ENCODE data around the gene CFAP410. TPM values are rescaled to one million over a fixed set of nuclear protein-coding genes. Genes with fewer than 3 reads are reported as not detected.
"Not testable (repeated sequence)": the region's sequence is repeated elsewhere in the genome, so short reads cannot be mapped to it uniquely, and the experiment has no call there.

The CFAP410 gene
- total and polyA plus RNA-seq, 2 donors from 2014 or later: 23.3 to 45.3 TPM

DNA sequence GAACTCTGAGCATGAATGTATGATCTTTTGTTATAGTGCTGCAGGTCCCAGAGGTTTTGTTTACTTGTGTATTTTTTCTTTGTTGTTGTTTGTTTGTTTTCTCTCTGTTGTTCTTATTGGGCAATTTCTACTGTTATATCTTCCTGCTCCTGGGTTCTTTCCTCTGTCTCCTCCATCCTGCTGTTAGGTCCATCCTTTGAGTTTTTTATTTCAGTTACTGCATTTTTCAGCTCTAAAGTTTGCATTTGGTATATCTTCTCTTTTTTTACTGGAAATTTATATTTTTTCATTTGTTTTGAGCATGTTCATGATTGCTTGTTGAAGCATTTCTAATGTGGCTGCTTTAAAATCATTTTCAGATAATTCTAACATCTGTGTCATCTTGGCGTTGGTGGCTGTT is 24.1 kb upstream of the CFAP410 start:
- no peak overlapping the region for H3K9ac ChIP-seq (ENCODE audit: low read length in 3 of 3)
- H3K9me3 ChIP-seq (ENCODE audit: control insufficient read depth in 2 of 3, insufficient read depth in 1 of 3, low read length in 3 of 3): peaks cover 0 to 2% (median 0%) of the 10 kb centered on the region in 3 donors
- no peaks in the 10 kb centered on the region for H3K4me1 ChIP-seq (ENCODE audit: control insufficient read depth in 2 of 3, insufficient read depth in 2 of 3, low read depth in 1 of 3, low read length in 3 of 3)
- no peaks in the 10 kb centered on the region for H3K36me3 ChIP-seq (ENCODE audit: control insufficient read depth in 2 of 3, insufficient read depth in 3 of 3, low read length in 3 of 3)
- no peak for TF ChIP-seq CTCF (IDR thresholded peaks at IDR 0.05; ENCODE audit: borderline replicate concordance, extremely low read depth, insufficient read depth)
- DNase-seq (no peak), FAIRE-seq (no peak)
- intact Hi-C loops (cut with DNase I): no loop called here
- no peaks in the 10 kb centered on the region for H3K27me3 ChIP-seq (ENCODE audit: control insufficient read depth, insufficient read depth, low read length)
- H3K4me3 ChIP-seq (ENCODE audit: low read length in 3 of 3): no peak overlapping the region
- no peak overlapping the region for H3K27ac ChIP-seq (ENCODE audit: low read depth in 2 of 2, low read length in 2 of 2)

DNA sequence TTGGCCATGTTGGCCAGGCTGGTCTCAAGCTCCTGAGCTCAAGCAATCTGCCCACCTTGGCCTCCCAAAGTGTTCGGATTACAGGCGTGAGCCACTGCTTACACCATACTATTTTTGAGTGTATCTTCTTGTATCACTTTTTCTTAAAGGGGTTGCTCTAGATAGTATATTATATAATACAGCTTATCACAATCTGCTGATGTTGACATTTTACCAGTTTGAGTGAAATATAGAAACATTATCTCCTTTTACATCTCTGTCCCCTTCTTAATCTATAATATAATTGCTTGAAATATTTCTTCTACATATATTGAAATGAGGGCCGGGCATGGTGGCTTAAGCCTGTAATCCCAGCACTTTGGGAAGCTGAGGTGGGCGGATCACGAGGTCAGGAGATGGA is 22.7 kb upstream of the CFAP410 start:
- DNase-seq; H3K4me3 ChIP-seq (ENCODE audit: low read length in 3 of 3); FAIRE-seq; H3K27me3 ChIP-seq (ENCODE audit: control insufficient read depth, insufficient read depth, low read length); H3K4me1 ChIP-seq (ENCODE audit: control insufficient read depth in 2 of 3, insufficient read depth in 2 of 3, low read depth in 1 of 3, low read length in 3 of 3); H3K9ac ChIP-seq (ENCODE audit: low read length in 3 of 3); intact Hi-C loops (cut with DNase I); H3K36me3 ChIP-seq (ENCODE audit: control insufficient read depth in 2 of 3, insufficient read depth in 3 of 3, low read length in 3 of 3); H3K9me3 ChIP-seq (ENCODE audit: control insufficient read depth in 2 of 3, insufficient read depth in 1 of 3, low read length in 3 of 3); H3K27ac ChIP-seq (ENCODE audit: low read depth in 2 of 2, low read length in 2 of 2): not testable (repeated sequence)

GRCh38 chr21:44360159-44360558 is 21.0 kb upstream of the CFAP410 start:
- Histone ChIP-seq H3K27ac (ENCODE audit: low read depth in 2 of 2, low read length in 2 of 2) (no peak overlapping the region), H3K9ac (ENCODE audit: low read length in 3 of 3) (no peak overlapping the region)
- intact Hi-C loops (cut with DNase I): no loop called here

DNA sequence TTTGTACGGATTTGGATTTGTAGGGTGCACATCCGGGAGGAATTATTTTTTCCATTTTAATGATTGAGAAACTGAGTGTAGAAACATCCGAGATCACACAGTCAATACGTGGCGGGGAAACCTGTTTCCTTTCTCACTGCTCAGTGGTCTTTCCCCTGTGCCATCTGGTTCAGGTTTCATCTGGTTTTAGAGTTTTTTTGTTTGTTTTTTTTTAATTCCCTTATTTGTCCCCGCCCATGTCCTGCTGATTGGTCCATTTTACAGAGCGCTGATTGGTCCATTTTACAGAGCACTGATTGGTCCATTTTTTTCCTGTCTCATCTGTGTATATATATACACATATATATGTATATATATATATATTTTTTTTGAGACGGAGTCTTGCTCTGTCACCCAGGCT is 20.2 kb upstream of the CFAP410 start:
- TF ChIP-seq CTCF (IDR thresholded peaks at IDR 0.05; ENCODE audit: borderline replicate concordance, extremely low read depth, insufficient read depth): no peak
- Histone ChIP-seq H3K4me1 (ENCODE audit: control insufficient read depth in 2 of 3, insufficient read depth in 2 of 3, low read depth in 1 of 3, low read length in 3 of 3) (no peaks in the 10 kb centered on the region), H3K36me3 (ENCODE audit: control insufficient read depth in 2 of 3, insufficient read depth in 3 of 3, low read length in 3 of 3) (no peaks in the 10 kb centered on the region), H3K9ac (ENCODE audit: low read length in 3 of 3) (no peak overlapping the region), H3K4me3 (ENCODE audit: low read length in 3 of 3) (no peak overlapping the region), H3K27ac (ENCODE audit: low read depth in 2 of 2, low read length in 2 of 2) (no peak overlapping the region), H3K9me3 (ENCODE audit: control insufficient read depth in 2 of 3, insufficient read depth in 1 of 3, low read length in 3 of 3) (peaks cover 0 to 2% (median 0%) of the 10 kb centered on the region in 3 donors), H3K27me3 (ENCODE audit: control insufficient read depth, insufficient read depth, low read length) (no peaks in the 10 kb centered on the region)
- intact Hi-C loops (cut with DNase I): no loop called here
- no peak for DNase-seq
- FAIRE-seq: no peak

More at GRCh38 chr21:44360159-44360558, 21.0 kb upstream of the CFAP410 start:
- DNase-seq (peak in 1 of 5 donors; percentile 42), FAIRE-seq (no peak)
- Histone ChIP-seq H3K27me3 (ENCODE audit: control insufficient read depth, insufficient read depth, low read length) (no peaks in the 10 kb centered on the region), H3K4me3 (ENCODE audit: low read length in 3 of 3) (no peak overlapping the region), H3K36me3 (ENCODE audit: control insufficient read depth in 2 of 3, insufficient read depth in 3 of 3, low read length in 3 of 3) (no peaks in the 10 kb centered on the region), H3K4me1 (ENCODE audit: control insufficient read depth in 2 of 3, insufficient read depth in 2 of 3, low read depth in 1 of 3, low read length in 3 of 3) (no peaks in the 10 kb centered on the region), H3K9me3 (ENCODE audit: control insufficient read depth in 2 of 3, insufficient read depth in 1 of 3, low read length in 3 of 3) (peaks cover 0 to 2% (median 0%) of the 10 kb centered on the region in 3 donors)
- no peak for TF ChIP-seq CTCF (IDR thresholded peaks at IDR 0.05; ENCODE audit: borderline replicate concordance, extremely low read depth, insufficient read depth)

Data from kidney (tissue), 14 donors.